Thyroid gland (tissue), 4 donors: ENCODE measurements around the gene A4GALT.

Experiments used
- CTCF ChIP-seq, 6 experiments: fragments of 200-600 bp in 3 of 6; fragments of 450-650 bp in 3 of 6; sonication (generic) in 3 of 6; IDR thresholded peaks; one replicate each; pipeline ENCODE4 v1.5.1; 2016 to 2019; ENCODE audit warnings: antibody characterized with exemption in 6 of 6, mild to moderate bottlenecking in 2 of 6, inconsistent platforms in 1 of 6, moderate library complexity in 1 of 6
- POLR2A ChIP-seq, 2 donors: fragments of 450-650 bp; IDR thresholded peaks; one replicate each; pipeline ENCODE4 v1.6.1; 2017; ENCODE audit warnings: antibody characterized with exemption in 2 of 2, mild to moderate bottlenecking in 2 of 2, moderate library complexity in 1 of 2

DNA sequence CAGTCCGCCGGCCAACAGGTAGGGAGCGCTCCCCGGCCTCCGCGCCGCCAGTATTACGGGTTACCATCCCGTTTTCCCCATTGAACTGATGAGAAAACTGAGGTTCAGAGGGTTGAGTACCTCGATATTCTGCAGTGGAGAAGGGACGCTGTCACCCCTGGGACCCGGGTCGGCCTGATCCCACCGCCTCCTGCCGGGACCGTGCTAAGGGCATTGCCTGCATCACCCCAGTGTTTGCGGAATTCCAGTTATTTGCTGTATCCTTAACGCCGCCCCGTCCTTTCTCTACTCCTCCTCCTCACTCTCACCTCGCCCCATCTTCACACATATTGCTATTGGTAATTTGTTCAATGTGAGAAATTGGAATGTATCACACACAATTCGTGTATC lies 370 bp upstream of the A4GALT start:
- TF ChIP-seq CTCF (IDR thresholded peaks at IDR 0.05) (no peak), POLR2A (IDR thresholded peaks at IDR 0.05) (no peak)
